ENCODE data around the gene GOLGA6B. TPM values are rescaled to one million over a fixed set of nuclear protein-coding genes. Genes with fewer than 3 reads are reported as not detected.
"Not testable (repeated sequence)": the region's sequence is repeated elsewhere in the genome, so short reads cannot be mapped to it uniquely, and the experiment has no call there.

Gene GOLGA6B, protein sequence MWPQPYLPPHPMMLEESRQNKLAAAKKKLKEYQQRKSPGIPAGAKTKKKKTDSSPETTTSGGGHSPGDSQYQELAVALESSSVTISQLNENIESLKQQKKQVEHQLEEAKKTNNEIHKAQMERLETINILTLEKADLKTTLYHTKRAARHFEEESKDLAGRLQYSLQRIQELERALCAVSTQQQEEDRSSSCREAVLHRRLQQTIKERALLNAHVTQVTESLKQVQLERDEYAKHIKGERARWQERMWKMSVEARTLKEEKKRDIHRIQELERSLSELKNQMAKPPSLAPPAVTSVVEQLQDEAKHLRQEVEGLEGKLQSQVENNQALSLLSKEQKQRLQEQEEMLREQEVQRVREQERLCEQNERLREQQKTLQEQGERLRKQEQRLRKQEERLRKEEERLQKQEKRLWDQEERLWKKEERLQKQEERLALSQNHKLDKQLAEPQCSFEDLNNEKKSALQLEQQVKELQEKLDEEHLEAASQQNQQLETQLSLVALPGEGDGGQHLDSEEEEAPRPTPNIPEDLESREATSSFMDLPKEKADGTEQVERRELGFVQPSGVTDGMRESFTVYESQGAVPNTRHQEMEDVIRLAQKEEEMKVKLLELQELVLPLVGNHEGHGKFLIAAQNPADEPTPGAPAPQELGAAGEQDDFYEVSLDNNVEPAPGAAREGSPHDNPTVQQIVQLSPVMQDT
- not detected for total RNA-seq
- polyA plus RNA-seq, result not detected
- long read RNA-seq, donor 1, result 0 reads
- long read RNA-seq, donor 2, result 0 reads
- long read RNA-seq, donor 3, result 0 reads

DNA sequence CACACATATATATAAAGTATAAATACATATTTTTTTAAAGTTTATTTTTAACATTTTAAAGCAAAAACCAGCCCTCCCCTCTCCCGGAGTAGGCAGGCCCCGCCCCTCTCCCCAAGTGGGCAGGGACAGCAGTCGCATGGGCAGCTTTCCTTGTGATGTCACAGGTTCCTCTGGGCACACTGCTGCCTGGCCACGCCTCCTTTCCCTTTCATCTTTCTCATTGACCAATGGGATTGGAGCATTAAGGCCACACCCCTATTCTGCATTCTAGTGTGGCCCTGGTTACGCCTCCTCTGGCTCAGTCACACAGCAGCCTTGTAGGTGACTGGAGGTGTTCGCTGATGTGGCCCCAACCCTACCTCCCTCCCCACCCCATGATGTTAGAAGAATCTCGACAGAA, at the start of gene GOLGA6B:
Gene GOLGA6B, plus strand, starts transcription at position 301 of the 400 bp plus-strand sequence. Its CDS starts 41 bp downstream, at position 342.
- H3K27ac ChIP-seq; H3K27me3 ChIP-seq; intact Hi-C loops (cut with DNase I); H3K4me1 ChIP-seq; H3K9me3 ChIP-seq; ATAC-seq; H3K36me3 ChIP-seq; DNase-seq; H3K4me3 ChIP-seq: not testable (repeated sequence)
- WGBS, 2 donors, result no CpG with 5 or more reads among the region's 7 CpGs

DNA sequence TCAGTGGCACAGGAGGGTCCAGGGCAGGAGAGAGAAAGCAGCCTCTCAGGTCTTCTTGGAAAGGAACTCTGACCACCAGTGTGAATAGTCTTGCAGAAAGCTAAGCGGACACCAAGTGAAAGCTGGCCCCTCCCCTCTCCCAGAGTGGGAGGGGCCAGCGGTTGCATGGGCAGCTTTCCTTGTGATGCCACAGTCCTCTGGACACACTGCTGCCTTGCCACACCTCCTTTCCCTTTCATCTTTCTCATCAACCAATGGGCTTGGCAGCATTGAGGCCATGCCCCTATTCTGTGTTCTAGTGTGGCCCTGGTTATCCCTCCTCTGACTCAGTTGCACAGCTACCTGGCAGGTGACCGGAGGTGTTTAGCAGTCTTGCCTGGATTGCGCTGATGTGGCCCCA, 49.7 kb upstream of the GOLGA6B start:
- intact Hi-C loops (cut with DNase I), result loop anchor here in 5 of 10 donors (10.0 kb wide), 4 partner anchors 70 to 1370 kb away; no protein-coding TSS in a partner anchor
- no peak for ATAC-seq
- Histone ChIP-seq H3K9me3 (no peaks in the 10 kb centered on the region), H3K27me3 (no peaks in the 10 kb centered on the region), H3K27ac (no peak overlapping the region), H3K4me3 (no peak overlapping the region), H3K36me3 (no peaks in the 10 kb centered on the region), H3K4me1 (no peaks in the 10 kb centered on the region)
- TF ChIP-seq, protein P1, sequence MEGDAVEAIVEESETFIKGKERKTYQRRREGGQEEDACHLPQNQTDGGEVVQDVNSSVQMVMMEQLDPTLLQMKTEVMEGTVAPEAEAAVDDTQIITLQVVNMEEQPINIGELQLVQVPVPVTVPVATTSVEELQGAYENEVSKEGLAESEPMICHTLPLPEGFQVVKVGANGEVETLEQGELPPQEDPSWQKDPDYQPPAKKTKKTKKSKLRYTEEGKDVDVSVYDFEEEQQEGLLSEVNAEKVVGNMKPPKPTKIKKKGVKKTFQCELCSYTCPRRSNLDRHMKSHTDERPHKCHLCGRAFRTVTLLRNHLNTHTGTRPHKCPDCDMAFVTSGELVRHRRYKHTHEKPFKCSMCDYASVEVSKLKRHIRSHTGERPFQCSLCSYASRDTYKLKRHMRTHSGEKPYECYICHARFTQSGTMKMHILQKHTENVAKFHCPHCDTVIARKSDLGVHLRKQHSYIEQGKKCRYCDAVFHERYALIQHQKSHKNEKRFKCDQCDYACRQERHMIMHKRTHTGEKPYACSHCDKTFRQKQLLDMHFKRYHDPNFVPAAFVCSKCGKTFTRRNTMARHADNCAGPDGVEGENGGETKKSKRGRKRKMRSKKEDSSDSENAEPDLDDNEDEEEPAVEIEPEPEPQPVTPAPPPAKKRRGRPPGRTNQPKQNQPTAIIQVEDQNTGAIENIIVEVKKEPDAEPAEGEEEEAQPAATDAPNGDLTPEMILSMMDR (IDR thresholded peaks at IDR 0.05), result no peak
- DNase-seq, result no peak
- WGBS, 2 donors, result 95% methylated on average over 4 of the region's 4 CpGs

DNA sequence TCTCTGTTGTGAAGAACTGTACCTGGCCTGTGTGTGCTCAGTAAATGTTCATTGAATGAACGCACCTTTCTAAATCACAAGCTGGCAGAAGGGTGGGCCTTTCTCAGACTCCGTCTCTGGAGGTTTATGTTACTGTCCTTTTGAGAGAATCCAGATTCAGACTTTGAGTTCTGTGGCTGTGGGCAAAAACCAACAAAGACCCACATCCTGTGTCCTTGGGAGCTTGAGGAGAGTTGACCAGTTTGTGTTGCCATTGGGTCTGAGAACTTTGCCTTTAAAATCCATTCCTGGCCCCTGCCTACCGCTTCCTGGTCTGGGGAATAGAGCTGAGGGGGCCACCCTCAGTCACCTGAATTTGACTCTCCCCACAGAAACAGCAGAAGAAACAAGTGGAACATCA, 46.4 kb upstream of the GOLGA6B start:
- H3K9me3 ChIP-seq, H3K36me3 ChIP-seq, H3K27me3 ChIP-seq, ATAC-seq, H3K27ac ChIP-seq, H3K4me3 ChIP-seq, DNase-seq, H3K4me1 ChIP-seq: not testable (repeated sequence)
- WGBS, 2 donors, result 94 to 96% methylated on average over 3 of the region's 3 CpGs
- intact Hi-C loops (cut with DNase I), result loop anchor here in 5 of 10 donors (10.0 kb wide), 4 partner anchors 67 to 1367 kb away; no protein-coding TSS in a partner anchor

DNA sequence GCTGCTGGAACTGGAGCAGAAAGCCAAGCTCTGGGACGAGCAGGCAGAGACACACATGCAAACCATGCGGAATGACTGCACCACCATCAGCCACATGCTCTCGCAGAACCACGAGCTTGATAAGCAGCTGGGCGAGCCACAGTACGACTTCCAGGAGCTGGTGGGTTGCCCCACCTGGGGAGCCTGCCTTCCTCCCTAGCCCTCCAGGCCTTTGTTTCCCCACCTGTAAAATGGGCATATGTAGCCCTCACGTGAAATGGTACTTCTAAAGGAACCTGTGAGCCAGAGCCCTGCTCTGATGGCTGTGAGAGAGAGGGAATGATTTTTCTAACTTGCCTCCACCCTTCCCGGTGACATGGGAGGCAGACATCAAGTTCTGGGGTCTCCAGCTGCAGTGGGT, 44.6 kb upstream of the GOLGA6B start:
- intact Hi-C loops (cut with DNase I), result loop anchor here in 5 of 10 donors (10.0 kb wide), 4 partner anchors 65 to 1365 kb away; no protein-coding TSS in a partner anchor

DNA sequence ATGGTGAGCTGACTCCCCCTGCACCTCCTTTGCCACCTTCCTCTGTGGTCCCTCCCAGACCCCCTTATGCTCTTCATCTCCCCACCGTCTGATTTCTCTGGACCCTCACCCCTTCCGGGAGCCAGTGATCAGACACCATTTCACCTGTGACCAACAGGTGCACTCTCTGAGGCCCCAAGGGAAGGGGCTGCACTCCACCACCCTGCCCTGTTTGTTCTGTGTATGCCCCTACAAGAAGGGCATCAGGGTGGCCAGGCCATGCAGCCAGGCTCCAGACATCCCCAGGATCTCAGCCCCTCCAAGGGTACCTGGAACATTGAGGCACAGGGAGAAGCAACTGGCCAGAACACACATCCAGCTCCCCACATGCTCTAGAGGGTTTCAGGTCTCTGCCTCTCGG, 42.2 kb upstream of the GOLGA6B start:
- H3K9me3 ChIP-seq; H3K36me3 ChIP-seq; H3K4me3 ChIP-seq; H3K27me3 ChIP-seq; ATAC-seq; DNase-seq; intact Hi-C loops (cut with DNase I); H3K27ac ChIP-seq; H3K4me1 ChIP-seq: not testable (repeated sequence)
- 92 to 97% methylated on average over 3 of the region's 3 CpGs for WGBS, 2 donors

More for the DNA sequence above, 44.6 kb upstream of the GOLGA6B start:
- Histone ChIP-seq H3K27me3 (no peaks in the 10 kb centered on the region), H3K4me1 (no peaks in the 10 kb centered on the region), H3K27ac (no peak overlapping the region), H3K36me3 (no peaks in the 10 kb centered on the region), H3K4me3 (no peak overlapping the region), H3K9me3 (no peaks in the 10 kb centered on the region)
- ATAC-seq, result no peak
- TF ChIP-seq, protein P1 (IDR thresholded peaks at IDR 0.05), result no peak
- WGBS, 2 donors, result 85 to 87% methylated on average over 8 of the region's 8 CpGs
- no peak for DNase-seq
